Body of pancreas (tissue), 4 donors: ENCODE measurements around the gene TBX5.

ENCODE experiments used
- CTCF ChIP-seq, 7 experiments: fragments of 450-650 bp in 4 of 7; fragments of 200-600 bp in 3 of 7; sonication (generic) in 3 of 7; IDR thresholded peaks; one replicate each; pipeline ENCODE4 v1.5.1; 2016 to 2019; ENCODE audit warnings: antibody characterized with exemption in 7 of 7
- POLR2A ChIP-seq, 3 donors: fragments of 450-650 bp; IDR thresholded peaks; one replicate each; pipeline ENCODE4 v1.6.1; 2016; ENCODE audit warnings: antibody characterized with exemption in 3 of 3, mild to moderate bottlenecking in 2 of 3

- TF ChIP-seq CTCF (IDR thresholded peaks at IDR 0.05) (no peak), POLR2A (IDR thresholded peaks at IDR 0.05) (no peak)
Measured at GRCh38 chr12:114448618-114448933, 42.6 kb upstream of the TBX5 start.
